ENCODE results near the gene TSPAN32. TPM values are rescaled to one million over a fixed set of nuclear protein-coding genes. Genes with fewer than 3 reads are reported as not detected.

The TSPAN32 gene
- total RNA-seq, 1 experiment from 2014 or later: not detected

DNA sequence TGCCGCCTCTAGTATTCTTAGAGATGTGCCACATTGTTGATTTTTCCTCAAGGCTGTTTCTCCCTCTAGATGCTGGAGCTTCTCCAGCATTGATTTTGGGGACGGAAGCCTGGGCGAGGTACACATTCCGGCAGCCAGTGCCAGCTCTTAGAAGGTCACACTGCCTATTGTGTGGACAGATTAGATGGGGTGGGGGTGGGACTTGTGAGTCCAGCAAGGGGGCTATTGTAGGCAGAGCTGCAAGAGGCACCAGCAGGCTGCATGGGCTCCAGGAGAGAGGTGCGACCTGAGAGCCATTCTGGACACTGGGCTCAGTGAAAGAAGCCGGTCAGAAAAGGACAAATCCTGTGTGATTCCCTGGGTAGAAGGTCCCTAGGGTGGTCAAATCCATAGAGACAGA is 12.5 kb upstream of the TSPAN32 start:
- intact Hi-C loops (cut with micrococcal nuclease): no loop called here
- H3K4me1 ChIP-seq (ENCODE audit: control insufficient read depth in 1 of 2, insufficient read depth in 2 of 2, low read length in 2 of 2): no peaks in the 10 kb centered on the region
- no peaks in the 10 kb centered on the region for H4K20me1 ChIP-seq (ENCODE audit: insufficient read depth)
- no peaks in the 10 kb centered on the region for H3K9me3 ChIP-seq (ENCODE audit: control insufficient read depth in 1 of 2, insufficient read depth in 1 of 2, low read depth in 1 of 2, low read length in 2 of 2)
- no peaks in the 10 kb centered on the region for H3K9me2 ChIP-seq (ENCODE audit: insufficient read depth)
- H2AFZ ChIP-seq (ENCODE audit: low read depth, low read length, poor library complexity, severe bottlenecking): no peak overlapping the region
- H3K27ac ChIP-seq (ENCODE audit: low read depth, low read length): no peak overlapping the region
- DNase-seq (ENCODE audit: low read depth, low spot score) (no peak), ATAC-seq (no peak)
- H3K4me3 ChIP-seq (replicated peaks in 1 of 2; ENCODE audit: low read depth in 1 of 2, low read length in 2 of 2): no peak overlapping the region
- ChIA-PET POLR2A (no interaction called here), RAD21 (ENCODE audit: low non-redundant PET in 1 of 2, low total read pairs in 2 of 2, uncharacterized antibody in 2 of 2, unreplicated experiment in 2 of 2) (no interaction called here), CTCF (no interaction called here)
- no peaks in the 10 kb centered on the region for H3K36me3 ChIP-seq (ENCODE audit: control insufficient read depth in 1 of 2, insufficient read depth in 2 of 2, low read length in 2 of 2)
- H3K4me2 ChIP-seq (ENCODE audit: low read length): no peak overlapping the region
- TF ChIP-seq, protein P1, sequence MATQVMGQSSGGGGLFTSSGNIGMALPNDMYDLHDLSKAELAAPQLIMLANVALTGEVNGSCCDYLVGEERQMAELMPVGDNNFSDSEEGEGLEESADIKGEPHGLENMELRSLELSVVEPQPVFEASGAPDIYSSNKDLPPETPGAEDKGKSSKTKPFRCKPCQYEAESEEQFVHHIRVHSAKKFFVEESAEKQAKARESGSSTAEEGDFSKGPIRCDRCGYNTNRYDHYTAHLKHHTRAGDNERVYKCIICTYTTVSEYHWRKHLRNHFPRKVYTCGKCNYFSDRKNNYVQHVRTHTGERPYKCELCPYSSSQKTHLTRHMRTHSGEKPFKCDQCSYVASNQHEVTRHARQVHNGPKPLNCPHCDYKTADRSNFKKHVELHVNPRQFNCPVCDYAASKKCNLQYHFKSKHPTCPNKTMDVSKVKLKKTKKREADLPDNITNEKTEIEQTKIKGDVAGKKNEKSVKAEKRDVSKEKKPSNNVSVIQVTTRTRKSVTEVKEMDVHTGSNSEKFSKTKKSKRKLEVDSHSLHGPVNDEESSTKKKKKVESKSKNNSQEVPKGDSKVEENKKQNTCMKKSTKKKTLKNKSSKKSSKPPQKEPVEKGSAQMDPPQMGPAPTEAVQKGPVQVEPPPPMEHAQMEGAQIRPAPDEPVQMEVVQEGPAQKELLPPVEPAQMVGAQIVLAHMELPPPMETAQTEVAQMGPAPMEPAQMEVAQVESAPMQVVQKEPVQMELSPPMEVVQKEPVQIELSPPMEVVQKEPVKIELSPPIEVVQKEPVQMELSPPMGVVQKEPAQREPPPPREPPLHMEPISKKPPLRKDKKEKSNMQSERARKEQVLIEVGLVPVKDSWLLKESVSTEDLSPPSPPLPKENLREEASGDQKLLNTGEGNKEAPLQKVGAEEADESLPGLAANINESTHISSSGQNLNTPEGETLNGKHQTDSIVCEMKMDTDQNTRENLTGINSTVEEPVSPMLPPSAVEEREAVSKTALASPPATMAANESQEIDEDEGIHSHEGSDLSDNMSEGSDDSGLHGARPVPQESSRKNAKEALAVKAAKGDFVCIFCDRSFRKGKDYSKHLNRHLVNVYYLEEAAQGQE (IDR thresholded peaks at IDR 0.05; ENCODE audit: low read depth): no peak
- no peak for TF ChIP-seq ZNF274 (IDR thresholded peaks at IDR 0.05; ENCODE audit: low read depth, low read length)
- TF ChIP-seq, protein P2, sequence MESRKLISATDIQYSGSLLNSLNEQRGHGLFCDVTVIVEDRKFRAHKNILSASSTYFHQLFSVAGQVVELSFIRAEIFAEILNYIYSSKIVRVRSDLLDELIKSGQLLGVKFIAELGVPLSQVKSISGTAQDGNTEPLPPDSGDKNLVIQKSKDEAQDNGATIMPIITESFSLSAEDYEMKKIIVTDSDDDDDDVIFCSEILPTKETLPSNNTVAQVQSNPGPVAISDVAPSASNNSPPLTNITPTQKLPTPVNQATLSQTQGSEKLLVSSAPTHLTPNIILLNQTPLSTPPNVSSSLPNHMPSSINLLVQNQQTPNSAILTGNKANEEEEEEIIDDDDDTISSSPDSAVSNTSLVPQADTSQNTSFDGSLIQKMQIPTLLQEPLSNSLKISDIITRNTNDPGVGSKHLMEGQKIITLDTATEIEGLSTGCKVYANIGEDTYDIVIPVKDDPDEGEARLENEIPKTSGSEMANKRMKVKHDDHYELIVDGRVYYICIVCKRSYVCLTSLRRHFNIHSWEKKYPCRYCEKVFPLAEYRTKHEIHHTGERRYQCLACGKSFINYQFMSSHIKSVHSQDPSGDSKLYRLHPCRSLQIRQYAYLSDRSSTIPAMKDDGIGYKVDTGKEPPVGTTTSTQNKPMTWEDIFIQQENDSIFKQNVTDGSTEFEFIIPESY (IDR thresholded peaks at IDR 0.05; ENCODE audit: extremely low read depth, insufficient replicate concordance, low read length): no peak
- H3K9ac ChIP-seq (ENCODE audit: low read length): no peak overlapping the region
- BruUV-seq (replicated peaks): no TSS peak
- H3K79me2 ChIP-seq (ENCODE audit: insufficient read depth, low read length): no peaks in the 10 kb centered on the region
- H3K27me3 ChIP-seq (ENCODE audit: insufficient read depth, low read length): peaks cover 12% of the 10 kb centered on the region; the same call in 1 of the 2 replicates

Measured in HCT116 (cell line).